DOHH2 (cell line): ENCODE data around the gene WWC1.

Experiments
- EZH2phosphoT487 ChIP-seq: fragments of 200-600 bp; sonication (generic); IDR thresholded peaks from 2 replicates; pipeline ENCODE4 v1.6.1; 2017; ENCODE audit warnings: borderline replicate concordance, mild to moderate bottlenecking, antibody characterized with exemption, low read length, moderate library complexity, mixed read lengths
- TF ChIP-seq, protein P1 (sequence below): fragments of 200-600 bp; sonication (generic); IDR thresholded peaks from one replicate; pipeline ENCODE4 v1.5.1; 2014; ENCODE audit warnings: antibody characterized with exemption, mild to moderate bottlenecking, low read depth, low read length; ENCODE audit not compliant: poor library complexity, severe bottlenecking

DNA sequence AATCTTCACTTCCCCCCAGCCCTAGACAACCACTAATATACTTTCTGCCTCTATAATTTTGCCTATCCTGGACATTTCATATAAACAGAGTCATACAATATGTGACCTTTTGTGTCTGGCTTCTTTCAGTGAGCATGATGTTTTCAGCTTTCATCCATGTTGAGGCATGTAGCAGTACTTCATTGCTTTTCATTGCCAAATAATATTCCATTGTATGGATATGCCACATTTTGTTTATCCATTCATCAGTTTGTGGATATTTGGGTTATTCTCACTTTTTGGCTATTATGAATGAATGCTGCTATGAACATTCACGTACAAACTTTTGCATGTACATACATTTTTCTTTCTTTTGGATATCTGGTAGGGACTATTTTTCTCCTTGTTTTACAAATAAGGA, 49.0 kb downstream of the WWC1 start:
- TF ChIP-seq, protein P1, sequence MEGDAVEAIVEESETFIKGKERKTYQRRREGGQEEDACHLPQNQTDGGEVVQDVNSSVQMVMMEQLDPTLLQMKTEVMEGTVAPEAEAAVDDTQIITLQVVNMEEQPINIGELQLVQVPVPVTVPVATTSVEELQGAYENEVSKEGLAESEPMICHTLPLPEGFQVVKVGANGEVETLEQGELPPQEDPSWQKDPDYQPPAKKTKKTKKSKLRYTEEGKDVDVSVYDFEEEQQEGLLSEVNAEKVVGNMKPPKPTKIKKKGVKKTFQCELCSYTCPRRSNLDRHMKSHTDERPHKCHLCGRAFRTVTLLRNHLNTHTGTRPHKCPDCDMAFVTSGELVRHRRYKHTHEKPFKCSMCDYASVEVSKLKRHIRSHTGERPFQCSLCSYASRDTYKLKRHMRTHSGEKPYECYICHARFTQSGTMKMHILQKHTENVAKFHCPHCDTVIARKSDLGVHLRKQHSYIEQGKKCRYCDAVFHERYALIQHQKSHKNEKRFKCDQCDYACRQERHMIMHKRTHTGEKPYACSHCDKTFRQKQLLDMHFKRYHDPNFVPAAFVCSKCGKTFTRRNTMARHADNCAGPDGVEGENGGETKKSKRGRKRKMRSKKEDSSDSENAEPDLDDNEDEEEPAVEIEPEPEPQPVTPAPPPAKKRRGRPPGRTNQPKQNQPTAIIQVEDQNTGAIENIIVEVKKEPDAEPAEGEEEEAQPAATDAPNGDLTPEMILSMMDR, result no peak
- no peak for TF ChIP-seq EZH2phosphoT487
